Panc1 (cell line): Measurements from ENCODE around the gene SH3BP2. TPM values are rescaled to one million over a fixed set of nuclear protein-coding genes. Genes with fewer than 3 reads are reported as not detected.

ENCODE experiments used
- ATAC-seq: fragments of 200-7000 bp; cut with Tn5 transposase; 2 replicates; pipeline ENCODE4 v1.9.1; 2020; ENCODE audit warnings: mild to moderate bottlenecking, moderate library complexity
- BruUV-seq: library from RNA; stranded (reverse); fragments of 400-500 nt; replicated peaks from 2 replicates; lab custom pipeline; 2021; lab: Mats Ljungman, UMichigan
- CTCF ChIA-PET: fragments of 300-600 bp; sonication (Branson Sonifier 250); formaldehyde crosslinking; loops from one replicate; lab custom pipeline; 2022; ENCODE audit warnings: antibody characterized with exemption; lab: Charles Lee
- POLR2A ChIA-PET: fragments of 300-600 bp; sonication (Branson Sonifier 250); formaldehyde crosslinking; loops from one replicate; lab custom pipeline; 2022; ENCODE audit warnings: antibody characterized with exemption; lab: Charles Lee
- DNase-seq: peaks from one replicate; pipeline ENCODE4 v3.0.0-alpha.2; 2010; ENCODE audit warnings: low read depth, low spot score
- H3K27ac ChIP-seq: 2 replicates; pipeline ENCODE4 v1.5.1; 2011; ENCODE audit warnings: mild to moderate bottlenecking, low read length, inconsistent platforms
- H3K27me3 ChIP-seq: fragments of 200-500 bp; sonication (Bioruptor generic); 2 replicates; pipeline ENCODE4 v1.6.0; 2014; ENCODE audit warnings: low read length, inconsistent platforms; ENCODE audit not compliant: control insufficient read depth, insufficient read depth
- H3K36me3 ChIP-seq: fragments of 200-500 bp; sonication (Bioruptor generic); 2 replicates; pipeline ENCODE4 v1.5.1; 2014; ENCODE audit warnings: inconsistent platforms, mild to moderate bottlenecking, low read length, moderate library complexity; ENCODE audit not compliant: control insufficient read depth, insufficient read depth
- H3K4me1 ChIP-seq: 2 replicates; pipeline ENCODE4 v1.5.1; 2011; ENCODE audit warnings: inconsistent platforms, mild to moderate bottlenecking, low read length, moderate library complexity; ENCODE audit not compliant: control insufficient read depth, insufficient read depth
- H3K4me3 ChIP-seq, 2 experiments: 2 replicates each; pipeline ENCODE4 v1.5.1; 2011 to 2012; ENCODE audit warnings: low read depth in 2 of 2, low read length in 2 of 2, mild to moderate bottlenecking in 2 of 2, inconsistent platforms in 1 of 2, moderate library complexity in 1 of 2
- H3K9me3 ChIP-seq: fragments of 200-500 bp; sonication (Bioruptor generic); 2 replicates; pipeline ENCODE4 v1.5.1; 2014; ENCODE audit warnings: low read depth, mild to moderate bottlenecking, inconsistent platforms, low read length, moderate library complexity; ENCODE audit not compliant: control insufficient read depth, insufficient read depth
- POLR2AphosphoS5 ChIP-seq: IDR thresholded peaks from 2 replicates; pipeline ENCODE4 v1.6.1; 2012; ENCODE audit warnings: mild to moderate bottlenecking, low read depth, low read length, moderate library complexity
- REST ChIP-seq, 2 experiments: IDR thresholded peaks; 2 replicates each; pipeline ENCODE4 v1.6.1; 2011 to 2012; ENCODE audit warnings: low read depth in 2 of 2, control low read depth in 1 of 2, low read length in 1 of 2, mild to moderate bottlenecking in 1 of 2, moderate library complexity in 1 of 2; ENCODE audit not compliant: insufficient read depth in 1 of 2
- SIN3A ChIP-seq: IDR thresholded peaks from 2 replicates; pipeline ENCODE4 v1.6.1; 2012; ENCODE audit warnings: low read depth, mild to moderate bottlenecking, low read length, moderate library complexity, borderline replicate concordance; ENCODE audit not compliant: insufficient read depth
- TCF7L2 ChIP-seq: IDR thresholded peaks from 2 replicates; pipeline ENCODE4 v1.6.1; 2011; ENCODE audit warnings: mild to moderate bottlenecking, low read depth, low read length, inconsistent platforms
- in situ Hi-C: cut with HindIII; loops from 2 replicates; pipeline ENCODE4 v1.10.0; 2016; ENCODE audit warnings: low sequenced_read_pairs, low pct_unique_long_range_greater_than_20kb
- intact Hi-C: fragments of 100-400 bp; cut with micrococcal nuclease; formaldehyde crosslinking; loops from one replicate; pipeline ENCODE4 v1.10.0; 2022; ENCODE audit not compliant: unreplicated experiment
- total RNA-seq: library from RNA; stranded (reverse); gene quantifications from one replicate; pipeline ENCODE4 v1.2.1, GENCODE V29; 2021; ENCODE audit not compliant: unreplicated experiment
- TF ChIP-seq, protein P1 (sequence below): fragments of 450-650 bp; IDR thresholded peaks from 2 replicates; pipeline ENCODE4 v1.5.1; 2017; ENCODE audit warnings: mild to moderate bottlenecking

The SH3BP2 gene
- total RNA-seq, 1 experiment from 2014 or later = 93.4 TPM

DNA sequence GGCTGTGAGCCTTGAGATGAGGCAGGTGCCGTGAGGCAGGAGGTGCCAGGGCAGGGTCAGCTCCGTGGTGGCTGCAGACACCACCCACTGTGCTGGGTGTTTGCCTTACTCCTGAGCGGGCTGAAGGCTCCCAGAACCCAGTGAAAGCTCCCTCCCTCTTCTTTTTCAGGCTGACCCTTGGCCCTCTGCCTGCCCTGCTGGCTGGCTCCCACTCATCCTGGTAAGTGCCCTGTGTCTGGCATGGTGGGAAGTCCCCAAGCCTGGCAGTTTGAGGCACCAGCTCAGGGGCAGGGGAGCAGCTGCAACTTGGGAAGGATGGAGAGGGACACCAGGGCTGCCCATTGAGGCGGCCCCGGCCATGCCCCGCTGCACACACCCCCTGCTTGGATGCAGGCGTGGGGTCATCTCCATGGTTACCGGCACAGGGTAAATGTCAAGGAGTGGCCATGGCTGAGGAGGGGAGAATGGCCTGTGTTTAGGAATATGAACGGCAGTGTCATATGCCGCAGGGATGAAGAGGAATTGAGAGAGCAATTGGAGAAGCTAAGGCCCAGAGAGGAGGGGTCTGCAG, 16.8 kb downstream of the SH3BP2 start:
- POLR2A ChIA-PET = no interaction called here
- TF ChIP-seq REST (IDR thresholded peaks at IDR 0.05; ENCODE audit: insufficient read depth in 1 of 2, low read depth in 2 of 2, low read length in 1 of 2) (no peak), POLR2AphosphoS5 (no peak), SIN3A (no peak), TCF7L2 (no peak)
- TF ChIP-seq, protein P1, sequence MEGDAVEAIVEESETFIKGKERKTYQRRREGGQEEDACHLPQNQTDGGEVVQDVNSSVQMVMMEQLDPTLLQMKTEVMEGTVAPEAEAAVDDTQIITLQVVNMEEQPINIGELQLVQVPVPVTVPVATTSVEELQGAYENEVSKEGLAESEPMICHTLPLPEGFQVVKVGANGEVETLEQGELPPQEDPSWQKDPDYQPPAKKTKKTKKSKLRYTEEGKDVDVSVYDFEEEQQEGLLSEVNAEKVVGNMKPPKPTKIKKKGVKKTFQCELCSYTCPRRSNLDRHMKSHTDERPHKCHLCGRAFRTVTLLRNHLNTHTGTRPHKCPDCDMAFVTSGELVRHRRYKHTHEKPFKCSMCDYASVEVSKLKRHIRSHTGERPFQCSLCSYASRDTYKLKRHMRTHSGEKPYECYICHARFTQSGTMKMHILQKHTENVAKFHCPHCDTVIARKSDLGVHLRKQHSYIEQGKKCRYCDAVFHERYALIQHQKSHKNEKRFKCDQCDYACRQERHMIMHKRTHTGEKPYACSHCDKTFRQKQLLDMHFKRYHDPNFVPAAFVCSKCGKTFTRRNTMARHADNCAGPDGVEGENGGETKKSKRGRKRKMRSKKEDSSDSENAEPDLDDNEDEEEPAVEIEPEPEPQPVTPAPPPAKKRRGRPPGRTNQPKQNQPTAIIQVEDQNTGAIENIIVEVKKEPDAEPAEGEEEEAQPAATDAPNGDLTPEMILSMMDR = no peak
- Histone ChIP-seq H3K36me3 (no peaks in the 10 kb centered on the region), H3K4me1 (peaks cover 45% of the 10 kb centered on the region), H3K27ac (peak overlapping the region; percentile 23; the same call in 1 of the 2 replicates), H3K4me3 (no peak overlapping the region), H3K9me3 (no peaks in the 10 kb centered on the region), H3K27me3 (no peaks in the 10 kb centered on the region)
- CTCF ChIA-PET = no interaction called here
- BruUV-seq = no TSS peak
- intact Hi-C loops = no loop called here
- in situ Hi-C loops = no loop called here
- DNase-seq (no peak), ATAC-seq (0 out of 2 replicates have a peak, but pooled peaks have one; percentile 18)

DNA sequence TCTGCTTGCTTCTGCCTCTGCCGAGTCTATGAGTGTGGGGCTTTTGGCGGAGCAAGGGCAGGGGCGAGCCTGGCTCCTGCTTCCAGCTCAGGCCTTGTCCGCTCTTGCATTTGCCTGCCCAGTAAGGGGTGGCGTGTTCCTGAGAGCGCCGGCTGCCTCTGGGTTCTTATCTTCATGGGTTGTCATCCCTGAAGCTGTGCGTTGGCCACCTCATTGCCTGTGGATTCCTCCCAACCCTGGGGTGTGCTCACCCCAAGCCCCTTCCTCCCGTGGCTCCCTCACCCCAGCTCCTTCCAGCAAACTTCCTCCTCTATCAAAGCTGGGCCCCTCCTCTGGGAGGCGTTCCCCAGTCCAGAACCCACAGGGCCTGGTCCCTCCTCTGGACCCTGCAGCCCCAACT, 17.5 kb downstream of the SH3BP2 start:
- Histone ChIP-seq H3K9me3 (no peaks in the 10 kb centered on the region), H3K27me3 (no peaks in the 10 kb centered on the region), H3K27ac (no peak overlapping the region; the same call in 1 of the 2 replicates), H3K4me1 (peaks cover 38% of the 10 kb centered on the region), H3K4me3 (no peak overlapping the region), H3K36me3 (no peaks in the 10 kb centered on the region)
- no TSS peak for BruUV-seq
- ChIA-PET POLR2A (no interaction called here), CTCF (no interaction called here)
- in situ Hi-C loops (no loop called here), intact Hi-C loops (no loop called here)
- no peak for TF ChIP-seq POLR2AphosphoS5
- DNase-seq (no peak), ATAC-seq (no peak)
